Heart right ventricle (tissue), 16 donors: Measurements from ENCODE around the gene KRT76. TPM values are rescaled to one million over a fixed set of nuclear protein-coding genes. Genes with fewer than 3 reads are reported as not detected.

ENCODE experiments used
- ATAC-seq, 8 donors: fragments of 200-7000 bp; cut with Tn5 transposase; one replicate each; pipeline ENCODE4 v1.9.1; 2020; ENCODE audit warnings: mild to moderate bottlenecking in 8 of 8, moderate library complexity in 8 of 8, moderate number of reproducible peaks in 1 of 8
- DNase-seq, 2 donors: peaks; one replicate each; pipeline ENCODE4 v3.0.0-alpha.2; 2020
- H3K27ac ChIP-seq, 10 donors: fragments of 200-600 bp; sonication (generic) in 2 of 10; one replicate each; pipeline versions ENCODE4 v1.5.0 to v1.8.0; 2020 to 2022; ENCODE audit warnings: mild to moderate bottlenecking in 3 of 10
- H3K27me3 ChIP-seq, 7 donors: fragments of 200-600 bp; one replicate each; pipeline ENCODE4 v1.8.0; 2021 to 2022; ENCODE audit warnings: mild to moderate bottlenecking in 2 of 7
- H3K36me3 ChIP-seq, 9 donors: fragments of 200-600 bp; sonication (generic) in 1 of 9; one replicate each; pipeline versions ENCODE4 v1.5.0 to v1.8.0; 2020 to 2022; ENCODE audit warnings: mild to moderate bottlenecking in 2 of 9
- H3K4me1 ChIP-seq, 9 donors: fragments of 200-600 bp; sonication (generic) in 1 of 9; one replicate each; pipeline versions ENCODE4 v1.5.0 to v1.8.0; 2020 to 2022; ENCODE audit warnings: mild to moderate bottlenecking in 4 of 9
- H3K4me3 ChIP-seq, 10 donors: fragments of 200-600 bp; sonication (generic) in 2 of 10; one replicate each; pipeline versions ENCODE4 v1.5.0 to v1.8.0; 2020 to 2022; ENCODE audit warnings: mild to moderate bottlenecking in 7 of 10, moderate library complexity in 2 of 10
- H3K9me3 ChIP-seq, 11 donors: fragments of 200-600 bp in 10 of 11; sonication (generic) in 2 of 11; one replicate each; pipeline versions ENCODE4 v1.5.0 to v1.8.0; 2013 to 2022; ENCODE audit warnings: mild to moderate bottlenecking in 2 of 11, control low read depth in 1 of 11, moderate library complexity in 1 of 11
- WGBS, 2 donors: extraction: QIAGEN DNeasy Blood & Tissue Kit; methylation state at CpG; one replicate each; pipeline ENCODE4 v1.1.7; 2013; ENCODE audit warnings: inconsistent platforms in 1 of 2; 5-methylcytosine and 5-hydroxymethylcytosine counted together
- intact Hi-C, 10 donors: fragments of 100-400 bp; cut with DNase I; formaldehyde crosslinking; loops; one replicate each; pipeline versions ENCODE4 v1.11.1 to v1.14.2; 2022
- long read RNA-seq, 3 donors: library from polyadenylated mRNA; unstranded; transcript quantifications; one replicate each; pipeline ENCODE4 v2.0.0, GENCODE V29; 2020 to 2021
- polyA plus RNA-seq, 2 donors: library from polyadenylated mRNA; stranded (reverse); fragments of 200-250 nt; gene quantifications; one replicate each; pipeline ENCODE4 v1.2.3, GENCODE V29; 2013
- total RNA-seq, 10 donors: library from RNA; stranded (reverse); fragmentation: NEBNext Ultra II Directional in 3 of 10; extraction: Animal tissue kit (Norgen Biotek cat#: 25700) in 3 of 10; gene quantifications; one replicate each; pipeline versions ENCODE4 v1.2.1 to v1.2.4, GENCODE V29; 2021 to 2023
- TF ChIP-seq, protein P1 (sequence below), 9 donors: fragments of 200-600 bp; sonication (generic) in 2 of 9; IDR thresholded peaks; one replicate each; pipeline versions ENCODE4 v1.5.0 to v1.8.0; 2021 to 2022; ENCODE audit warnings: antibody characterized with exemption in 9 of 9, mild to moderate bottlenecking in 5 of 9, moderate library complexity in 1 of 9
- donor health status: Arrhythmogenic right ventricular cardiomyopathy.
- donor health status: ischemic (EF 13 %, LVEDD 7.1; RV severe dilation, severe dysfunction).
- donor health status: healthy with polysubstance abuse.
- donor health status: DM: no; HTN: yes; CAD: no.
- donor health status: DM: no; HTN: no; CAD: no.
- donor health status: ischemic (EF 25% LVEDD 6.9; RV normal size, moderate dysfunction).
- donor health status: ischemic (EF 25% LVEDD 5.7; RV mildly dilated, moderate dysfunction).
- donor health status: healthy.
- donor health status: DM: yes; HTN: yes; CAD: no.
- donor health status: Ischemic cardiomyopathy.
- donor health status: ischemic (EF 35%, LVEDD 5.7; RV mildly dilated, moderate dysfunction).
- donor health status: nonischemic (EF 11% LVEDD 7.7; RV severe dilation, severe dysfunction).
- donor health status: DM: yes; HTN: yes; CAD: no.
- donor health status: PGD.
- donor health status: ischemic (EF 29% LVEDD 5.4; RV normal size, mild dysfunction).
- donor health status: nonischemic (EF 23%, LVEDD 6.1; RV moderate dilation, normal function).

The KRT76 gene
- not detected for total RNA-seq
- polyA plus RNA-seq, result not detected
- long read RNA-seq, donor 1, result 0 reads
- long read RNA-seq, donor 2, result 0 reads
- long read RNA-seq, donor 3, result 0 reads

DNA sequence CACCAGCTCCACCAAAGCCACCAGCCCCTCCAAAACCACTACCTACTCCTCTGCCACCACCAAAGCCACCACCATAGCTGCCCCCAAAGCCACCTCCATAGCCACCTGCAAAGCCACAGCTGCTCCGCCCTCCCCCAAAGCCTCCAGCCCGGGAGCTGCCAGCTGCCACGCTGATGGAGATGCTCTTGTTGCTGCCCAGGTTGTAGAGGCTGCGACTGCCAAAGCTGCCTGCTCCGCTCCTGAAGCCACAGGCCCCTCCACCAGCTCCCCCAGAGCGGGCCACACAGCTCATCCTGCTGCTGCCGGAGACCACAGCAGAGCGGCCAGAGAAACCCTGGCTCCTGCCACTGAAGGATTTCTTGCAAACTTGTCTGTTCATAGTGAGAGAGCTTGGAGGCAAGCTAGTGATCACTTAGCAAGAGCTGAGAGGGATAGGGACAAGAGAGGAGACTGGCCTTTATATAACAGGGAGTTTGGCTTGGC is at the start of gene KRT76:
KRT76 (minus strand) TSS at position 433 of the 483 bp plus-strand sequence; CDS start at position 379, 54 bp downstream.
- 89% methylated on average over 8 of the region's 8 CpGs for WGBS, 2 donors
- no peak within 1 kb of the TSS for H3K27ac ChIP-seq
- ATAC-seq (no peak), DNase-seq (no peak)
- no peaks in the 10 kb centered on the region for H3K36me3 ChIP-seq
- no peak within 1 kb of the TSS for H3K4me3 ChIP-seq
- H3K27me3 ChIP-seq, result peaks cover 0 to 69% (median 14%) of the 10 kb centered on the region in 7 donors
- intact Hi-C loops, result no loop called here
- TF ChIP-seq, protein P1, sequence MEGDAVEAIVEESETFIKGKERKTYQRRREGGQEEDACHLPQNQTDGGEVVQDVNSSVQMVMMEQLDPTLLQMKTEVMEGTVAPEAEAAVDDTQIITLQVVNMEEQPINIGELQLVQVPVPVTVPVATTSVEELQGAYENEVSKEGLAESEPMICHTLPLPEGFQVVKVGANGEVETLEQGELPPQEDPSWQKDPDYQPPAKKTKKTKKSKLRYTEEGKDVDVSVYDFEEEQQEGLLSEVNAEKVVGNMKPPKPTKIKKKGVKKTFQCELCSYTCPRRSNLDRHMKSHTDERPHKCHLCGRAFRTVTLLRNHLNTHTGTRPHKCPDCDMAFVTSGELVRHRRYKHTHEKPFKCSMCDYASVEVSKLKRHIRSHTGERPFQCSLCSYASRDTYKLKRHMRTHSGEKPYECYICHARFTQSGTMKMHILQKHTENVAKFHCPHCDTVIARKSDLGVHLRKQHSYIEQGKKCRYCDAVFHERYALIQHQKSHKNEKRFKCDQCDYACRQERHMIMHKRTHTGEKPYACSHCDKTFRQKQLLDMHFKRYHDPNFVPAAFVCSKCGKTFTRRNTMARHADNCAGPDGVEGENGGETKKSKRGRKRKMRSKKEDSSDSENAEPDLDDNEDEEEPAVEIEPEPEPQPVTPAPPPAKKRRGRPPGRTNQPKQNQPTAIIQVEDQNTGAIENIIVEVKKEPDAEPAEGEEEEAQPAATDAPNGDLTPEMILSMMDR (IDR thresholded peaks at IDR 0.05), result no peak
- no peaks in the 10 kb centered on the region for H3K4me1 ChIP-seq
- no peaks in the 10 kb centered on the region for H3K9me3 ChIP-seq

DNA sequence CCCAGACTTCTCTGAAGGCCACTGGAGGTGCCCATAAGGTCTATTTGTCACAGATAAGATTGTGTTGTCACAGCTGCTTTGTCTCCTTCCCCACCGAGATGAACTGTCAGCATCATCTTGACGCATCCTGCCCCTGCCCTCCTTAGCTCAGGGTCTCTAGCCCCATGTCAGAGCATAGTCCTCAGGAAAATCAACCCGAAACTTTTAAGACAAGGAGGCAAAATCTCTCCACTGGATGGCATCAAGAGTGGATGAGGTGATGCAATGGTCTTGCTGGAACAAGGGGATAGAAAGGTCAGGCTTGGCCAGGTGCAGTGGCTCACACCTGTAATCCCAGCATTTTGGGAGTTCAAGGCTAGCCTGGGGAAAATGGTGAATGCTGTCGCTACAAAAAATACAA is 48.8 kb upstream of the KRT76 start:
- TF ChIP-seq, protein P1 (IDR thresholded peaks at IDR 0.05), result no peak
- Histone ChIP-seq H3K9me3 (no peaks in the 10 kb centered on the region), H3K4me1 (no peaks in the 10 kb centered on the region), H3K4me3 (no peak overlapping the region), H3K36me3 (no peaks in the 10 kb centered on the region), H3K27me3 (peaks cover 0 to 21% (median 6%) of the 10 kb centered on the region in 7 donors), H3K27ac (no peak overlapping the region)
- DNase-seq (no peak), ATAC-seq (no peak)
- intact Hi-C loops, result no loop called here
- WGBS, 2 donors, result 64 to 65% methylated on average over 4 of the region's 4 CpGs

DNA sequence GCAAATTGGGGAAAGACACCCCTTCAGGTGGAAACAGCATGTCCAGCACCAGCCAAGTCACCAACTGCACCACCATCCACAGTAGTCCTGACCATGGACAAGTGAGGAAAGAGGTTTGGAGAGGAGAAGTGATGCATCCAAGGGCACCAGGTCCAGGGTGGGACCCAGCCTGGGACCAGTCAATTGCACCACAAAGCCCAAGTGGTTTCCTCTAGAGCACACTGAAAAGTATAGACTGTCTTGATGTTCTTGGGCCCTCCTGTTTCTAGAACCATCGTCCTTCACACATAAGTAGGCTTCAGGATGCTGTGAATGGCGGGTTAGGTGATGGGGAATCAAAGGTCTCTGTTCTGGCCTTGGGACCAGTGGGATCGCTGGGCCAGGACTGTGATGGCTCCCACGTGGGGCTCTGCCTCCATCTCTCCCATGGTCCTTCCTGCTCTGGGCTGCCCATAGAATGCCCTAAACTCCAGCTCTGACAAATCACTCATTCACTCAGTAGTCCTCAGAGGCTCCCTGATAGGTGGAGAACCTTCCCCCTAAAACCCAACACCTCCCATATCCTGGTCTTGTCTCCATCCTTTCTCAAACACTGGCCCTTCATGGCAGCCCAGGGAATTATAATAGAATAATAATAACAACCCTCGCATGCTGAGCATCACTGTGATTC is 47.7 kb upstream of the KRT76 start:
- no peaks in the 10 kb centered on the region for H3K4me1 ChIP-seq
- 85 to 88% methylated on average over 5 of the region's 5 CpGs for WGBS, 2 donors

DNA sequence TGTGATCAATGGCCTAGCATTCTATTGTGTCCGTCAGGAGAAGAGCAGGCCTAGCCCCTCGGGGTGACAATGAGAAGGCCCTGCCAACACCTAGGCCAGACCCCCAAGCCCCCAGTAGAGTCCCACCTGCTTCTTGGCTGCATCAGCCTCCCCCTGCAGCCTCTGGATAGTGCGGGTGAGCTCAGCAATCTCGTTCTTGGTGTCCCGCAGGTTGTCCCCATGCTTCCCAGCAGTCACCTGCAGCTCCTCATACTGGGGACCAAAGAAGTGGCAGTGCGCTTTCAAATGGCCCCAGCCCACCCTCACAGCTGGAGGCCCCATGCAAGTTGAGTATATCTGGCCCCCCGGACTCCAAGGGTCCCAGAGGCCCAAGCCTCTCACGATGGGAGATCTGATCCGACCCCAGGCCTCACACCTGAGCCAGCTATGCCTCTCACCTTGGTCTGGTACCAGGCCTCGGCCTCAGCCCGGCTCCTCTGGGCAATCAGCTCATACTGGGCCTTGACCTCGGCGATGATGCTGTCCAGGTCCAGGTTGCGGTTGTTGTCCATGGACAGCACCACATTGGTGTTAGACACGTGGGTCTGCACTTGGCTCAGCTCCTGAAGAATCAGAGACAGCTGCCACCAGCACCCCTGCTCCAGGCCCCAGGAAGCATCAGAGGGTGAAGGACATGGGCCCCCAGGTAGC is 46.8 kb upstream of the KRT76 start:
- Histone ChIP-seq H3K36me3 (no peaks in the 10 kb centered on the region), H3K9me3 (no peaks in the 10 kb centered on the region), H3K27me3 (peaks cover 0 to 36% (median 15%) of the 10 kb centered on the region in 7 donors), H3K4me3 (no peak overlapping the region), H3K4me1 (no peaks in the 10 kb centered on the region), H3K27ac (no peak overlapping the region)
- WGBS, 2 donors, result 86 to 88% methylated on average over 15 of the region's 15 CpGs
- ATAC-seq (no peak), DNase-seq (no peak)
- TF ChIP-seq, protein P1 (IDR thresholded peaks at IDR 0.05), result no peak
- intact Hi-C loops, result no loop called here

More for the DNA sequence above, 47.7 kb upstream of the KRT76 start:
- peaks cover 0 to 28% (median 7%) of the 10 kb centered on the region in 7 donors for H3K27me3 ChIP-seq
- H3K9me3 ChIP-seq, result no peaks in the 10 kb centered on the region
- TF ChIP-seq, protein P1 (IDR thresholded peaks at IDR 0.05), result no peak
- no peak for DNase-seq
- H3K27ac ChIP-seq, result no peak overlapping the region
- H3K36me3 ChIP-seq, result no peaks in the 10 kb centered on the region
- intact Hi-C loops, result no loop called here
- no peak for ATAC-seq
- H3K4me3 ChIP-seq, result no peak overlapping the region
